Progenitor cell of endocrine pancreas (in vitro differentiated cells): ENCODE measurements around the gene C10orf62. TPM values are rescaled to one million over a fixed set of nuclear protein-coding genes. Genes with fewer than 3 reads are reported as not detected.

Experiments used
- DNase-seq: peaks from one replicate; pipeline ENCODE4 v3.0.0; 2021; ENCODE audit warnings: low spot score; ENCODE audit not compliant: unreplicated experiment
- H3K27ac Mint-ChIP-seq: 2 replicates; pipeline ENCODE4 v1.8.0; 2021; ENCODE audit warnings: mild to moderate bottlenecking, moderate library complexity, mixed read lengths
- H3K27me3 Mint-ChIP-seq: 2 replicates; pipeline ENCODE4 v1.8.0; 2021; ENCODE audit warnings: mixed read lengths
- H3K36me3 Mint-ChIP-seq: 2 replicates; pipeline ENCODE4 v1.8.0; 2022; ENCODE audit warnings: mixed read lengths; ENCODE audit not compliant: insufficient read depth
- H3K4me1 Mint-ChIP-seq: 2 replicates; pipeline ENCODE4 v1.8.0; 2021; ENCODE audit warnings: low read depth, mixed read lengths
- H3K4me3 Mint-ChIP-seq: 2 replicates; pipeline ENCODE4 v1.8.0; 2021; ENCODE audit warnings: low read depth, mild to moderate bottlenecking, moderate library complexity, mixed read lengths
- H3K9me3 Mint-ChIP-seq: 2 replicates; pipeline ENCODE4 v1.8.0; 2021; ENCODE audit warnings: low read depth, mixed read lengths
- total RNA-seq: library from RNA; stranded (reverse); gene quantifications from 2 replicates; pipeline ENCODE4 v1.2.1, GENCODE V29; 2021
- TF ChIP-seq, protein P1 (sequence below): fragments of 200-600 bp; sonication (generic); IDR thresholded peaks from one replicate; pipeline ENCODE4 v1.5.0; 2021; ENCODE audit warnings: antibody characterized with exemption, mild to moderate bottlenecking; ENCODE audit not compliant: unreplicated experiment

The C10orf62 gene
- total RNA-seq, 1 donor from 2014 or later, result 0.96 TPM

DNA sequence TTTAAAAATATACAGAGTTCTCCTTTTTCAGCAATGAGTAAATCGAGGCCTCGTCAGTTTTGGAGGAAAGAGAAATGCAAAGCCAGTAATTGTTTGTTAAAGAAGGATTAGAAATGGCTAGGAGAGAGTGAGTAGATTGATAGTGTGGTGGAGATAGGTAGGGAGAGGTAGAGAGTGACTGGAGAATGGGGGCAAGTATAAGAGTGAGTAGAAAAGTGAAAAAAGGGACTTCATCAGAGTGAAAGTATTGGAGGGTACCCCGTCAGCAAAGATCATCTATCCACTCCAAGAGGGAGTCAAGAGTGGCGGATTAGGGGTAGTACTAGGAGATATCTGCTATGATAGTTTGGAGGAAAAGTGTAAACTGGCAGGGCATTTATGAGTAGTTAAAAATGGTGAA, 26.2 kb upstream of the C10orf62 start:
- H3K9me3 Mint-ChIP-seq, result peaks cover 9% of the 10 kb centered on the region
- peaks cover 3% of the 10 kb centered on the region for H3K36me3 Mint-ChIP-seq
- no peak overlapping the region for H3K4me3 Mint-ChIP-seq
- H3K4me1 Mint-ChIP-seq, result no peaks in the 10 kb centered on the region
- H3K27me3 Mint-ChIP-seq, result no peaks in the 10 kb centered on the region
- peak overlapping the region; percentile 11 for H3K27ac Mint-ChIP-seq
- TF ChIP-seq, protein P1, sequence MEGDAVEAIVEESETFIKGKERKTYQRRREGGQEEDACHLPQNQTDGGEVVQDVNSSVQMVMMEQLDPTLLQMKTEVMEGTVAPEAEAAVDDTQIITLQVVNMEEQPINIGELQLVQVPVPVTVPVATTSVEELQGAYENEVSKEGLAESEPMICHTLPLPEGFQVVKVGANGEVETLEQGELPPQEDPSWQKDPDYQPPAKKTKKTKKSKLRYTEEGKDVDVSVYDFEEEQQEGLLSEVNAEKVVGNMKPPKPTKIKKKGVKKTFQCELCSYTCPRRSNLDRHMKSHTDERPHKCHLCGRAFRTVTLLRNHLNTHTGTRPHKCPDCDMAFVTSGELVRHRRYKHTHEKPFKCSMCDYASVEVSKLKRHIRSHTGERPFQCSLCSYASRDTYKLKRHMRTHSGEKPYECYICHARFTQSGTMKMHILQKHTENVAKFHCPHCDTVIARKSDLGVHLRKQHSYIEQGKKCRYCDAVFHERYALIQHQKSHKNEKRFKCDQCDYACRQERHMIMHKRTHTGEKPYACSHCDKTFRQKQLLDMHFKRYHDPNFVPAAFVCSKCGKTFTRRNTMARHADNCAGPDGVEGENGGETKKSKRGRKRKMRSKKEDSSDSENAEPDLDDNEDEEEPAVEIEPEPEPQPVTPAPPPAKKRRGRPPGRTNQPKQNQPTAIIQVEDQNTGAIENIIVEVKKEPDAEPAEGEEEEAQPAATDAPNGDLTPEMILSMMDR, result no peak
- no peak for DNase-seq

GRCh38 chr10:97564776-97565175, 24.7 kb upstream of the C10orf62 start:
- Mint-ChIP-seq H3K4me1 (no peaks in the 10 kb centered on the region), H3K4me3 (no peak overlapping the region), H3K27me3 (no peaks in the 10 kb centered on the region), H3K9me3 (peaks cover 9% of the 10 kb centered on the region), H3K36me3 (peaks cover 3% of the 10 kb centered on the region), H3K27ac (no peak overlapping the region)
- TF ChIP-seq, protein P1, result no peak
- no peak for DNase-seq

- TF ChIP-seq, protein P1, result no peak
- Mint-ChIP-seq H3K9me3 (peaks cover 9% of the 10 kb centered on the region), H3K36me3 (peaks cover 1% of the 10 kb centered on the region), H3K27ac (no peak overlapping the region), H3K27me3 (no peaks in the 10 kb centered on the region), H3K4me1 (no peaks in the 10 kb centered on the region), H3K4me3 (no peak overlapping the region)
- no peak for DNase-seq
Measured at GRCh38 chr10:97566336-97566996, 23.1 kb upstream of the C10orf62 start.

GRCh38 chr10:97567891-97568290, 21.6 kb upstream of the C10orf62 start:
- Mint-ChIP-seq H3K27me3 (no peaks in the 10 kb centered on the region), H3K27ac (no peak overlapping the region), H3K36me3 (no peaks in the 10 kb centered on the region), H3K4me3 (no peak overlapping the region), H3K9me3 (no peaks in the 10 kb centered on the region), H3K4me1 (no peaks in the 10 kb centered on the region)
- DNase-seq, result no peak
- TF ChIP-seq, protein P1, result no peak

- Mint-ChIP-seq H3K4me1 (no peaks in the 10 kb centered on the region), H3K27ac (no peak overlapping the region), H3K36me3 (no peaks in the 10 kb centered on the region), H3K4me3 (no peak overlapping the region), H3K9me3 (no peaks in the 10 kb centered on the region), H3K27me3 (no peaks in the 10 kb centered on the region)
- no peak for DNase-seq
- TF ChIP-seq, protein P1, result no peak
Measured at GRCh38 chr10:97570146-97570788, 19.3 kb upstream of the C10orf62 start.
